Non-pigmented ciliary epithelial cell (primary cell): ENCODE results near the gene NKX2-4.
"Not testable (repeated sequence)": the region's sequence is repeated elsewhere in the genome, so short reads cannot be mapped to it uniquely, and the experiment has no call there.

Source experiments
- DNase-seq: peaks from one replicate; pipeline ENCODE4 v3.0.0-alpha.2; 2010; ENCODE audit warnings: low read depth

NKX2-4 gene

DNA sequence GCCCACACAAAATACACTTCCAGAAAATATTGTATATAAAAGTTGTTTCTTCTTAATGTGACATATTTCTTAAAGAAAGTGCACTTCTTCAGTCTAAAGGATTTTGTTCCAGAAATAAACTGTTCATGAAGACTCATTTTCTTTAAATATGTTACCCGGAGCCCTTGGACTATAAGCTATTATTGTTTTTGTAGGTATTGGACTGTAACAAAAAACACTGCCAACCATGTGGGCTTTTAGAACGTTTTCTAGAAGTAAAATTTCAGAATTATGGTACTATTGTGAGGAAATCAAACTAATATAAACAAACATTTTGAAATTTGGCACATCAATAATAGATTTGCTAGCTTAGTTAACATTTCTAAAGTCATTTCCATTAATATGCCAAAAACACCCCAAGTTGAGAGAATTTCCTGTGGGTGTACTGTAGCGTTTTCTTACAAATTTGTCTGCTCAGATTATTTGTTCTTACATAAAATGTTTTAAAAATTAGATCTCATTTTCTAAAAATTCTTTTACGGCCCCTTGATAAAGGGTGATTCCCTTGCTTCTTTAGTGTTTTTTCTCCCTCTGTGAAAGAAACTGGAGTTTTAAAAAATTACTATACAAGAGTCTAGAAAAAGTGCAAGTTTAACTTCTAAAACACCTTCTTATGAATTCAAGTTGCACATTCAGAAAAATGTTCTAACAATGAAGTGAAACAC lies 3.4 kb downstream of the NKX2-4 start:
- no peak for DNase-seq

DNA sequence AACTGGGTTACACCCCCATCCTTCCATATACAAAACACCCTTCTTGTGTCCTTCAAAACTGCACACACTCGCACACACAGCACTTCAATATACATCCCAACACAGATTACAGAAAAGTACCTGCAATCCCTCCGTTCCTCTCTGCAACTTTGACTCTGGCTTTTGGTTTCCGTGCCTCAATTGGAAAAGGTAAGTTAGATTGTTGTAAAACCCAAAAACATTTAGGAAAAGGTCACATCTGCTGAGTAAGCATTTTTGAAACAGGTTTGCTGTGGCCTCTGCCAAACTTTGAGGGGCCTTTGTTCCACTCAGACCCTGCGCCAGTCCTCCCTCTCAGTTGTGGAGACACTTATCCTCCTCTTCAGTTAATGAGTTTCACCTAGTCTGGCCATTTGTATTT lies 4.2 kb downstream of the NKX2-4 start:
- no peak for DNase-seq

- no peak for DNase-seq
Measured at GRCh38 chr20:21391972-21392352, 5.4 kb downstream of the NKX2-4 start.

DNA sequence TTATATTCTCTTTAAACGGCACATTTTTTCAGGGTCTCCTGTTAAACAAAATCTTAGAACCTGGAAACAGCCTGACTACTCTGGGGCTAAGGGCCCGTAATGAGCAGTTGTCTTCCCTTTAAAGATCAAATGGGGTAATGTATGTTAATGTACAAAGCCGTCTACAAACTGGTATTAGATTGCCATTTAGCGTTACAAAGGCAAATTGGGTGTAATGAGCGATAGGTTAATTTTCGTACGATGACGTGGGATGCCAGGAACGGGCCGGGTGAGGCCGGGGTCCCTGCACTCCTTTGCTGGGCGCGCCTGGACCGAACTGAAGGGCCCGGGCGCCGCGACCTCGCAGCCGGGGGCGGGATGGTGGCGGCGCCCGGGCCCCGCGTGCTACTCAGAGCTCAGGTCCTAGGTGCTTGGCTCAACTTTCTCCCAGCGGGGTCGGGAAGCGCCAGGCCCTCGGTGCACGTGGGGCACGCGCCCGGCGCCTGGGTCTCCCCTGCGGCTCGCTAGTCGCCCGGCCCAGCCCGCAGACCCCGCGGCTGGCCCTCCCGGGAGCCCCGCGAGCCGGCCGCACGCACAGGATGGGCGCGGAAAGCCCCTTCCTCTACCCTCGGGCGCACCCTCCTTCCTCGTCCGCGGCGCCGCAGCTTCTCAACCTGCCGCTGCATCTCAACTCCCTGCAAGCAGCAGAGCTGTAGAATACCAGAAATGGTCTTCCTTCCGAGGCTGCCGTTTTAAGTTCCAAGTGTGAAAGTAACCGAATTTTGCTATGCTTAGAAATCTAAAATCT lies 5.9 kb downstream of the NKX2-4 start:
- DNase-seq = no peak

DNA sequence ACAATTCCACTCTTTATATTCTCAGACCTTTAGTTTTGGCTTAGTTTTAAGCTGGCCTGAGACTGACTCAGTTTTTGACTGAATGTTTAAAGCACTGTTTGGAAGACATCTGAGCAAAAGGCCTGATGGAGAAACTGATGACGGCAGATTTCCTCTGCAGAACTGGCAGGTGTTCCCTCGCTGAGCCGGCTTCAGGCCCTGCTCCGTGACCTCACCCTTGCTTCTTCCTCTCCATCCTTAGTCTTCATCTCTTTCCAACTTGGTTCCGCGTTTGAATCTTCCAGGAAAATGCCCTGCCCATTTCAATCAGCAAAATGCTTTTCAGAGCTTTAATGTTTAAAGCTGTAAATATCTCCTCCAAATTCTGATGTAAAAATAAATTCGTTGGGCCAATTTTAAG lies 6.6 kb downstream of the NKX2-4 start:
- DNase-seq = no peak

DNA sequence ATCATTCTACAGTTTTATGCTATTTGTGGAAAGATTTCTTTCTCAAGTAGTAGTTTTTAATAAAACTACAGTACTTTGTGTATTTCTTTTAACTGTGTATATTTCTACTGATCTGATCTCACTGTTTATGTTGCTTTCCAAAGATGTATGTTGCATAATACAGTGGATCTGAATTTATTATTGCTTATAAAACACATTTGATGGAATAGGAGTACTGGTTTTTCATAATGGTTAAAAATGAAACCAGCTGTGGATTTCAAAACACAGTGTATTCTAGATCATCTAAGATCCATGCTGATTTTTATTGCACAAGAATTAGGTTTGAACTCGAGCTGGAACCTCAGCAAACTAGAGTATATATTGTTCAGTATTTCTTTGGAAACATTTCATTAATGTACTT lies 8.0 kb downstream of the NKX2-4 start:
- no peak for DNase-seq

GRCh38 chr20:21388566-21388965 lies 8.8 kb downstream of the NKX2-4 start:
- DNase-seq = no peak

DNA sequence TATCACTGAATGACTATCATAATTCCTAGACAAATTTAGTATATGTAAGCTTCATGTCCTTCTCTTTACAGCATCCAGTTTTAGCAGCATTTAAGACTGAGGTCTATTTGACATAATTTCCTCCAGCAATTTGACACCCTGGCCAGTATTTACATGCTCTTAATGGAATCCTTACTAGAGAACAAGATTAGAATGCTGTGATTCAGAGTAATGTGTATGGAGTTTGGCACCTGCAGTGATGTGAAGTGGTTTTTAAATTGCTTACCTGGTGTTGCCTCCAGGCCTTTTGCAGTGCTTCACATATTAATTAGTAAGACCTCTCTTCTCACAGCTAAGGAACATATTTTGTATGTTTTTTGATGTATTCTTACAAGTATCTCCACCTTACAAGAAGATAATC lies 9.8 kb downstream of the NKX2-4 start:
- DNase-seq = no peak

DNA sequence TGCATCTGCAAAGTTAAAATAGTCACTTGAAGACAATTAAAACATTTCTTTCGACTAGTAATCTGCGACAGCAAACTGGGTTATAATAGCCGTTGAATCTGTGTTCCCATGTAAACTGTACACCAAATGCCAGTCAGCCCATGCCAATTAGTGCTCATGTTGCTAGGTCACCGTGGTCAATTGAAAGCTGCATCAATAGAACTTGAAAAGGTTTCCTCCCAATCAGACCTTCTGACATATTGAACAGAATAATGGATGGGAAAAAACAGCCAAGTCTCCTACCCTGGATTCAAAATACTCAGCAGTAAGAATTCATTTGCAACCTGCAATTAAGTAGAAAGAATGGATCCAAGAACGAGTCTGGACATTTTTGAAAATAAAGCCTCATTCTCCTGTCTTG lies 11.2 kb downstream of the NKX2-4 start:
- no peak for DNase-seq

DNA sequence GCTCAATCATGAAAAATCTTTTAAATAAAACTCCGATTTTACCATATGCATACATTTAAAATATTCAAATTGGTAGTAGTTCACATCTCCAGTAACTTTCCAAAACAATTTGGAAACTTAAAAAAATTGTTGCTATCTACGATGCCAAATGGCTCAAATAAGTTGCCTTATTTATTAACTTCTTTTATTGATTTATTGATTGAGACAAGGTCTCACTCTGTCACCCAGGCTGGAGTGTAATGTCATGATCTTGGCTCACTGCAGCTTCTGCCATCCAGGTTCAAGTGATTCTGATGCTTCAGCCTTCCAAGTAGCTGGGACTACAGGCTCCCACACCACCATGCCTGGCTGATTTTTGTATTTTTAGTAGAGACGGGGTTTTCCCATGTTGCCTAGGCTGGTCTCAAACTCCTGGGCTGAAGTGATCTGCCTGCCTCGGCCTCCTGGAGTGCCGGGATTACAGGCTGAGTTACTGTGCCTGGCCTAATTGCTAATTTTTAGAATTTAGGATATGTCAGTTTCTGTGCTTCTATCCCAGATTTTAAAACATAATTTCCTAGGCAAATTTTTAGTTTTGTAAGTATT lies 12.9 kb downstream of the NKX2-4 start:
- no peak for DNase-seq

- DNase-seq = no peak
Measured at GRCh38 chr20:21381619-21382018, 15.7 kb downstream of the NKX2-4 start.

DNA sequence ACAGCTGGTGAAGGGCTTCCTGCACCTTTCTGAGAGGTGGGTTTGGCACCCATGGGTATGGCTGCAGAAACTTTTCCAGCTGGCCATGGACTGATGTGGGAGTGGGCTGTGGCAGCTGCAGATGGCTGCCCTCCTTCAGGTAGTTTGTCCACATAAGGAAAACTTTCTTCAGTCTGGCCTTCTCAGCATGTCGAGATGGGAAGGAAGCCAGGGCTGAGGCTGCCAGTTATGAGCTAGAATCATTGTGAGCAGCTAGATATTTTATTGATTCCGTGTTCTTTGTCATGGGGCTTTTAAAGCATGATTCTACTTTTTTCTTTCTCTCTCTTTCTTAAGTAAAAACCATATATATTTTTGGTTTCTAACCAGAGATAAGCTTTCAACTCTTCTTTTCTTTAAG lies 16.6 kb downstream of the NKX2-4 start:
- DNase-seq = no peak

DNA sequence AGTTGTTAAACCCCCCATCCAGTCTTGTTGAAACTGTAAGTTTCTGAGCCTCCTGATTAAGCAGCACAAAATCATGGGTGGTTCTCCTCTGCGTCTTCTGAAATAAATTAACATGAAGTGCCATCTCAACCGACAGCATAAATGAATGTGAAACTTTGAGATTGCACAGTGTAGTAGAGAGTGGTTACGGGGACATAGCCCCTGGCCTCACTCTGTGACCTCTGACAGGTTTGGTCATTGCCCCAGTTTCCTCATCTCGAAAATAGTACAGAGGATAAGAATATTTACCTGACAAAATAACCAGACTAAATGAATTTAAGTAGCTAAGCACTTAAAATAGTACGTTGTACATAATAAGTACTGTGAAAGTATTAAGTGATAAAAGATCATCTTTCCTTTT lies 19.1 kb downstream of the NKX2-4 start:
- DNase-seq = no peak

DNA sequence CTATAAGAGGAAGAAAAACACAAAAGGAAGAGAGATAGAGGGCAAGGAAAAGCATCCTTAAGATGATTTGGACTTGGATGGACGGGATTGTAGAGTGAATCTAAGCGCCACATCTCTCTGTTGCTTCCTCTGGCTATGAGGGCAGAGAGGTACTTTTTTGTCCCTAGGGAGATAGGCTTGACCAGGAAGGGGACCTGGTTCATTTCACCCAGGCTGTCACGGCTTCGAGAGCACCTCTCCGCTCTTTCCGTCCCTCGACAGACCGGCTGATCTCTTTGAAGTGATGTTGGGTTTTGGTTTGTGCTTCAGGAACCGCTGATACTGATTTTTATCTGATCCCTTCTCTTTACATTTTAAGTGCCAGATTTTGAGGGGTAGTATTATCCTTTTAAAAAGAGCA lies 19.6 kb downstream of the NKX2-4 start:
- DNase-seq = no peak

GRCh38 chr20:21376626-21377025 lies 20.7 kb downstream of the NKX2-4 start:
- DNase-seq = no peak

DNA sequence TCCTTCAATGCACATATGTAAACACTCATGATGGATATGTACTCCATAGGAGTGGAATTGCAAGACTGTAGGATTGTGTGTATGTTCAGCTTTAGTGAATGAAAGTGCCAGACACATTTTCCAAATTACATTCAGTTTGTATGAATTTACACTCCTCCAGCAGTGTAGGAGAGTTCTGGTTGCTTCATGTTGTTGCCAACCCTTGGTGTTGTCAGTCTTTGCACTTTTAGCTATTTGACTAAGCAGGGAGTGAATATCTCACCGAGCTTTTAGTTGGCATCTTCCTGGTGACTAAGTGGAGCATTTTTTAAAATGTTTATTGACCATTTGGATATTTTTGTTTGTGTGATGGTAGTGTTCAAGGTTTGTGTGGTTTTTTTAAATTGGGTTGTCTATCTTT lies 23.9 kb downstream of the NKX2-4 start:
- no peak for DNase-seq

- DNase-seq = no peak
Measured at GRCh38 chr20:21372016-21372415, 25.3 kb downstream of the NKX2-4 start.

DNA sequence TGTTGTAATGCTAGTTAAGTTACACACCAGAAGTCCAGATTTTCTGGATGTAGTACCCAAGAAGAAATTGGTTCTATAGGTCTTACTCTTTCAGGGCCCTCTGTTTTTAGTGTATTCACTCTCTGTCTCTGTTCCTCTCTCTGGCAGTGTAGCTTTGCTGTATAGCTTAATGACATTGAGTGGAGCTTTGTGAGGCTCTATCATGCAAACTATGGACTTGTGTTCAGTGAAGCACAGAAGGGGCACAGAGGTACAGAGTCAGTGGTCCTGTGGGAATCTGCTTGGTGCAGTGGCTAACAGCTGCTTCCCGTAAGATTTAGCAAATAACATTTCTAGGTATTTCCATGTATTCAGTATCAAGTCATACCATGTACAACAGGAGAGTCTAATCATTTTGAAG lies 26.1 kb downstream of the NKX2-4 start:
- no peak for DNase-seq

- no peak for DNase-seq
Measured at GRCh38 chr20:21368791-21369190, 28.5 kb downstream of the NKX2-4 start.

DNA sequence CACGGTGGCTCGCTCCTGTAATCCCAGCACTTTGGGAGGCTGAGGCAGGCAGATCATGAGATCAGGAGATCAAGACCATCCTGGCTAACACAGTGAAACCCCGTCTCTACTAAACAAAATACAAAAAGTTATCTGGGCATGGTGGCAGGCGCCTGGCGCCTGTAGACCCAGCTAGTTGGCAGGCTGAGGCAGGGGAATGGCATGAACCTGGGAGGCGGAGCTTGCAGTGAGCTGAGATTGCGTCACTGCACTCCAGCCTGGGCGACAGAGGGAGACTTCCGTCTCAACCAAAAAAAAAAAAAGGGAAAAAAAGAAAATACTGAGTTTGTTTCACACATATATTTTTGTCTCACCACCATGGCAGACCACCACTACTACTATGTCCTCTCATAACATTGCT lies 31.1 kb downstream of the NKX2-4 start:
- DNase-seq = not testable (repeated sequence)

DNA sequence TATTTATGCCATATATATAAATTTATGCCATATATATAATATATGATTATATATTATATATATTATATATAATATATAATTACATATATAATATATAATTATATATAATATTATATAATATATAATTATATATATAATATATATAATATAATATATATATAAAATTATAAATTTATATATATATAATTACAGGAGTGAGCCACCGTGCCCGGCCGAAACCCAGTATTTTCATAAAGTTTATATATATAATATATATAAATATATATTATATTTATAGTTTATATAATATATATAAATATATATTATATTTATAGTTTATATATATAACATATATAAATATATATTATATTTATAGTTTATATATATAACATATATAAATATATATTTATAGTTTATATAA lies 31.6 kb downstream of the NKX2-4 start:
- no peak for DNase-seq

DNA sequence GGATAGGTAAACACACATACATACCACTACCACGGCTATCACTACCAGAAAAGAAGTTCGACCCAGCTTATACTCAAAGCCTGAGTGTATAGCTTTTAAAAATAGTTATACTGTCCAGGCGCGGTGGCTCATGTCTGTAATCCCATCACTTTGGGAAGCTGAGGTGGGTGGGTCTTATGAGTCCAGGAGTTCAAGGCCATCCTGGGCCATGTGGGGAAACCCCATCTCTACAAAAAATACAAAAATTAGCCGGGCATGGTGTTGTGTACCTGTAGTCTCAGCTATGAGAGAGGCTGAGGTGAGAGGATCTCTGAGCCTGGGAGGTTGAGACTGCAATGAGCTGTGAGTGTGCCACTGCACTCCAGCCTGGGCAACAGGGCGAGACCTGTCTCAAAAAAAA lies 32.9 kb downstream of the NKX2-4 start:
- no peak for DNase-seq

GRCh38 chr20:21361266-21361665 lies 36.1 kb downstream of the NKX2-4 start:
- peak; percentile 51 for DNase-seq

- no peak for DNase-seq
Measured at GRCh38 chr20:21360705-21361104, 36.6 kb downstream of the NKX2-4 start.
